ENCODE results near the gene NEMP2. TPM values are rescaled to one million over a fixed set of nuclear protein-coding genes. Genes with fewer than 3 reads are reported as not detected.

Gene NEMP2
- total and polyA plus RNA-seq, 12 donors, result 0.61 to 8.4 (median 4.9) TPM

DNA sequence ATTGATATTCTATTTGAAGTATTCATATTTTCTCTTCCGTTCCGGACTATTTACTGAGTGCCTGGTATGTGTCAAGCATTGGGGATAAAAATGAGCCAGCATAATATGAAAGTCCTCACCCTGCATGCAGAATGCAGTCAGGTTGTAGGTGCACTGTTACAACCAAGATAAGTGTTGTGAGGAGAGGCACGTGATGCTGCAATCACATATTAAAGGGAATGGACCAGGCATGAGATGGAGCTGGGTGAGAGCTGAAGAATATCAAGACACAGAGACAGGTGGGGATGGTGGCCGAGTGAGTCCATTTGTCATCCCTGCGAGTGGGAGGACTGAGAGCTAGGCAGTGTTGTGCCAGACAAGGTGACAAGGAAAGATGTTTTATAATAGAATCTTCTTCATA lies 74.0 kb downstream of the NEMP2 start:
- Histone ChIP-seq H3K36me3 (replicated peaks in 1 of 2) (no peaks in the 10 kb centered on the region), H3K27me3 (no peaks in the 10 kb centered on the region), H3K4me3 (no peak overlapping the region), H3K4me1 (replicated peaks in 1 of 2) (no peaks in the 10 kb centered on the region), H3K27ac (no peak overlapping the region), H3K9me3 (replicated peaks in 1 of 3) (no peaks in the 10 kb centered on the region)
- intact Hi-C loops (cut with DNase I), result no loop called here
- WGBS, 4 donors, result 82 to 93% (median 85%) methylated on average over 5 of the region's 5 CpGs
- TF ChIP-seq, protein P1, sequence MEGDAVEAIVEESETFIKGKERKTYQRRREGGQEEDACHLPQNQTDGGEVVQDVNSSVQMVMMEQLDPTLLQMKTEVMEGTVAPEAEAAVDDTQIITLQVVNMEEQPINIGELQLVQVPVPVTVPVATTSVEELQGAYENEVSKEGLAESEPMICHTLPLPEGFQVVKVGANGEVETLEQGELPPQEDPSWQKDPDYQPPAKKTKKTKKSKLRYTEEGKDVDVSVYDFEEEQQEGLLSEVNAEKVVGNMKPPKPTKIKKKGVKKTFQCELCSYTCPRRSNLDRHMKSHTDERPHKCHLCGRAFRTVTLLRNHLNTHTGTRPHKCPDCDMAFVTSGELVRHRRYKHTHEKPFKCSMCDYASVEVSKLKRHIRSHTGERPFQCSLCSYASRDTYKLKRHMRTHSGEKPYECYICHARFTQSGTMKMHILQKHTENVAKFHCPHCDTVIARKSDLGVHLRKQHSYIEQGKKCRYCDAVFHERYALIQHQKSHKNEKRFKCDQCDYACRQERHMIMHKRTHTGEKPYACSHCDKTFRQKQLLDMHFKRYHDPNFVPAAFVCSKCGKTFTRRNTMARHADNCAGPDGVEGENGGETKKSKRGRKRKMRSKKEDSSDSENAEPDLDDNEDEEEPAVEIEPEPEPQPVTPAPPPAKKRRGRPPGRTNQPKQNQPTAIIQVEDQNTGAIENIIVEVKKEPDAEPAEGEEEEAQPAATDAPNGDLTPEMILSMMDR (IDR thresholded peaks at IDR 0.05), result no peak
- no peak for TF ChIP-seq POLR2A (IDR thresholded peaks at IDR 0.05)
- no peak for DNase-seq

GRCh38 chr2:190459881-190460280 lies 74.6 kb downstream of the NEMP2 start:
- no peak for TF ChIP-seq POLR2A (IDR thresholded peaks at IDR 0.05)
- TF ChIP-seq, protein P1 (IDR thresholded peaks at IDR 0.05), result no peak
- H3K27ac ChIP-seq, result no peak overlapping the region
- no peak overlapping the region for H3K4me3 ChIP-seq
- DNase-seq, result no peak
- no peaks in the 10 kb centered on the region for H3K4me1 ChIP-seq (replicated peaks in 1 of 2)
- no peaks in the 10 kb centered on the region for H3K9me3 ChIP-seq (replicated peaks in 1 of 3)
- WGBS, 4 donors, result 93 to 100% (median 98%) methylated on average over 1 of the region's 1 CpG
- no peaks in the 10 kb centered on the region for H3K36me3 ChIP-seq (replicated peaks in 1 of 2)
- intact Hi-C loops (cut with DNase I), result no loop called here
- H3K27me3 ChIP-seq, result no peaks in the 10 kb centered on the region

DNA sequence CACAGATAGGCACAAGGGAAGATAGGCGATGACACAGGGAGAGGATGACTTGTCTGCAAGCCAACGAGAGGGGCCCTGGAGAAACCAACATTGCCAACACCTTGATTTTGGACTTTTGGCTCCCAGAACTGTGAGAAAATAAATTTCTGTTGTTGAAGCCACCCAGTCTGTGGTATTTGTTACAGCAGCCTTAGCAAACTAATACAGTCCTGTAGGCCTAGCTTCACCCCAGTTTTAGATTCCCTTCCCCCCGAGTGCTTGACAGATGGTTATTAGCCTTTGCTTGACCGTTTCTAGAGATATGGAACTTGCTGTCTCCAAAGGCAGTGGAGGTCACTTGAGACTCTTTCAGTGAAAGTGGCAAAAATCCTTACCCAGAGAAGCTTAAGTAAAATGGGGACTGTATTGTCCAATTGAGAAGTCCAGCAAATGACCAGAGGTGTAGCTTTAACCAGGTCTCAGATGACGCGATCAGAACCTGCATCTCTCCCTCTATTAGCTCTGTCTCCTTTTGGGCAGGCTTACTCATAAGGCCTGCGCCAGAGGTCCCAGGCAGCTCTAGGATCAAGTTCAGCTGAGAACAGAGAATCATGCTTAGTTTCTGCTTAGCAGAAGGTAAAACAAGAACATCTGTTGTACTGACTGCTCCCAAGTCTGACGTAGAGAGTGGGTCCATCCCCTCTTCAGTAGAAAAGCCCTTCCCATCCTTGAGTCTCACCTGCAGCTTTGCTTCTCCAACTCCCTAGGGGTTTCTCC lies 76.0 kb downstream of the NEMP2 start:
- no peaks in the 10 kb centered on the region for H3K9me3 ChIP-seq (replicated peaks in 1 of 3)
- no peaks in the 10 kb centered on the region for H3K4me1 ChIP-seq (replicated peaks in 1 of 2)
- no peak overlapping the region for H3K4me3 ChIP-seq
- no peak for DNase-seq
- intact Hi-C loops (cut with DNase I), result no loop called here
- H3K27ac ChIP-seq, result no peak overlapping the region
- TF ChIP-seq, protein P1 (IDR thresholded peaks at IDR 0.05), result no peak
- TF ChIP-seq POLR2A (IDR thresholded peaks at IDR 0.05), result no peak
- no peaks in the 10 kb centered on the region for H3K27me3 ChIP-seq
- WGBS, 4 donors, result 83 to 95% (median 93%) methylated on average over 8 of the region's 8 CpGs
- H3K36me3 ChIP-seq (replicated peaks in 1 of 2), result no peaks in the 10 kb centered on the region

DNA sequence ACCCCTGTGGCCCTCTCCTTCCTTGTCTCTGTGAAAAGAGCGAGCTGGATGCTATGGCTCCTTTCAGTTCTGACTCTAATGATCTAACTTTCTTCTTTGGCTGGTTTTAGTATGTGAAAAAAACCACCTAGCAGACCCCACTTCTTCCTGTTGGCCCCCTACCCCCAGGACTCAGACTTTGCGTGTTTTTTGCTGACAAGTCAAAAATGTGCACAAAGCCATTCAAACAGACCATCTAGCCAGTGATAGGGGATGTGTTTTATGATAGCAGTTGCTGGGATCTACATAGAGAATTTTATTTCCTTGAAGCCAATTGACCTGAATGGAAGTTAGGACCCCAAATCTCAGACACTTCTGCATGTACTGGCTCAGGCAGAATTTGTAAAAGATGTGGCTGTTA lies 77.3 kb downstream of the NEMP2 start:
- intact Hi-C loops (cut with DNase I), result no loop called here

More for the DNA sequence above, 77.3 kb downstream of the NEMP2 start:
- no peak for DNase-seq
- Histone ChIP-seq H3K9me3 (replicated peaks in 1 of 3) (no peaks in the 10 kb centered on the region), H3K27ac (no peak overlapping the region), H3K36me3 (replicated peaks in 1 of 2) (no peaks in the 10 kb centered on the region), H3K4me3 (no peak overlapping the region), H3K4me1 (replicated peaks in 1 of 2) (peaks cover 2 to 4% of the 10 kb centered on the region in 2 donors), H3K27me3 (no peaks in the 10 kb centered on the region)
- WGBS, 4 donors, result 96 to 97% (median 96%) methylated on average over 2 of the region's 2 CpGs
- TF ChIP-seq, protein P1 (IDR thresholded peaks at IDR 0.05), result no peak
- TF ChIP-seq POLR2A (IDR thresholded peaks at IDR 0.05), result no peak

All from adrenal gland (tissue), 12 donors.